Activated CD8-positive, alpha-beta T cell treated with anti-CD3 and anti-CD28 coated beads for 36 hours (primary cell): Measurements from ENCODE around the gene EFHC2. TPM values are rescaled to one million over a fixed set of nuclear protein-coding genes. Genes with fewer than 3 reads are reported as not detected.

Source experiments
- ATAC-seq: fragments of 200-7000 bp; cut with Tn5 transposase; one replicate; pipeline ENCODE4 v1.10.0; 2021; ENCODE audit warnings: mild to moderate bottlenecking, moderate library complexity
- CTCF ChIA-PET: fragments of 350-600 bp; sonication (Branson Sonifier 250); formaldehyde crosslinking; loops from one replicate; lab custom pipeline; 2021; ENCODE audit warnings: antibody characterized with exemption; lab: Charles Lee
- POLR2A ChIA-PET: fragments of 350-600 bp; sonication (Branson Sonifier 250); formaldehyde crosslinking; loops from one replicate; lab custom pipeline; 2021; ENCODE audit warnings: antibody characterized with exemption; lab: Charles Lee
- DNase-seq: peaks from one replicate; pipeline ENCODE4 v3.0.0-alpha.2; 2020
- H3K27ac Mint-ChIP-seq: one replicate; pipeline ENCODE4 v1.8.0; 2021; ENCODE audit warnings: mild to moderate bottlenecking, mixed read lengths
- H3K27me3 Mint-ChIP-seq: one replicate; pipeline ENCODE4 v1.8.0; 2021; ENCODE audit warnings: mixed read lengths
- H3K36me3 Mint-ChIP-seq: one replicate; pipeline ENCODE4 v1.8.0; 2021; ENCODE audit warnings: low read depth, mixed read lengths
- H3K4me1 Mint-ChIP-seq: one replicate; pipeline ENCODE4 v1.8.0; 2021; ENCODE audit warnings: low read depth, mixed read lengths
- H3K4me3 Mint-ChIP-seq: one replicate; pipeline ENCODE4 v1.8.0; 2021; ENCODE audit warnings: mild to moderate bottlenecking, moderate library complexity, mixed read lengths
- H3K9me3 Mint-ChIP-seq: one replicate; pipeline ENCODE4 v1.8.0; 2021; ENCODE audit warnings: mixed read lengths
- CTCF ChIP-seq: fragments of 200-600 bp; IDR thresholded peaks from one replicate; pipeline ENCODE4 v1.8.0; 2022; ENCODE audit warnings: antibody characterized with exemption, mild to moderate bottlenecking
- intact Hi-C: fragments of 100-400 bp; cut with micrococcal nuclease; formaldehyde crosslinking; loops from one replicate; pipeline ENCODE4 v1.10.0; 2022
- total RNA-seq, 2 experiments: library from RNA; stranded (reverse); gene quantifications; one replicate each; pipeline ENCODE4 v1.2.3, GENCODE V29; 2021

EFHC2 gene
- total RNA-seq, 2 experiments from 2014 or later = 0.20 to 0.31 TPM

GRCh38 chrX:44099366-44099765 lies 244.1 kb downstream of the EFHC2 start:
- DNase-seq = no peak
- intact Hi-C loops = no loop called here
- ATAC-seq = no peak
- H3K27me3 Mint-ChIP-seq = no peaks in the 10 kb centered on the region
- H3K27ac Mint-ChIP-seq = no peak overlapping the region
- H3K4me3 Mint-ChIP-seq = no peak overlapping the region
- no peak for TF ChIP-seq CTCF
- H3K4me1 Mint-ChIP-seq = no peaks in the 10 kb centered on the region
- H3K36me3 Mint-ChIP-seq = no peaks in the 10 kb centered on the region
- no peaks in the 10 kb centered on the region for H3K9me3 Mint-ChIP-seq
- POLR2A ChIA-PET = no interaction called here
- CTCF ChIA-PET = no interaction called here

Other genes with a start within 250 kb of the EFHC2 start
- gene FUNDC1, start 199.2 kb upstream of the EFHC2 start, total RNA-seq = 10 to 100 TPM; 11.6 to 11.9 TPM